GM04504 (cell line): ENCODE measurements around the gene EIF3F.

ENCODE experiments used
- DNase-seq: peaks from one replicate; pipeline ENCODE4 v3.0.0-alpha.2; 2012; ENCODE audit warnings: low read depth

The EIF3F gene

DNA sequence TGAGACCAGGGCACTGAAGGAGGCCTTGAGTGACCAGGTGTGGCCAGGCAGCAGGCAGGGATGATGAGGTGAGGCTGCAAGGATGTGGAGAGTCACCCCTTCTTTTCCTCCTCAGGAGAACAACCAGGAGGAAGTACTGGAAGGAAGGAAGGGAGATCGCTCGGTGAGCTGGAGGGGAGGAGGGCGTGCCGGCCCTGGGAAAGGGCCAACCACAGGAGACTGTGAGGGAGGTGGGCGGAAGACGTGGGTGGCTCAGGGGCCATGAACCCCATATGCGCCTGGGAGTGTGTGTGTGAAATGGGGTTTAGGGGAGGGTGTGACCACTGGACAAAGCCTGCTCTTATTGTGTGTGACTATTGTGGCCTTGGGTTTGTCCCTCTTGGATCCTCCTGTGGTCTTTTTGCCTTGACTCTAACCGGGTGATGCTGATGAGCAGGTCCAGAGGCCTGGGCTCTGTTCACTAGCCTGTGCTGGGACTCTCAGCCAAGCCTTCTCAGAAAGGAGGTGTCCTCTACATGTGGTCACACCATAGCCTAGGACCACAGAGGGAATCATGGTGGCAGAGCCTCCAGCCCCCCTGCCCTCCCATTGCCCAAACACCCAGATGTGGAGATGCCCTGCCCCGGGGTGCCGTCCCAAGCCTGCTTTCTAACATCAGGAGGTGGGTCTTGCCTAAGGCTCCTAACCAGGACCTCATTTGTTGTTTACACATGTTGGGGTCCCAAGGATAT lies 52.6 kb downstream of the EIF3F start:
- no peak for DNase-seq

DNA sequence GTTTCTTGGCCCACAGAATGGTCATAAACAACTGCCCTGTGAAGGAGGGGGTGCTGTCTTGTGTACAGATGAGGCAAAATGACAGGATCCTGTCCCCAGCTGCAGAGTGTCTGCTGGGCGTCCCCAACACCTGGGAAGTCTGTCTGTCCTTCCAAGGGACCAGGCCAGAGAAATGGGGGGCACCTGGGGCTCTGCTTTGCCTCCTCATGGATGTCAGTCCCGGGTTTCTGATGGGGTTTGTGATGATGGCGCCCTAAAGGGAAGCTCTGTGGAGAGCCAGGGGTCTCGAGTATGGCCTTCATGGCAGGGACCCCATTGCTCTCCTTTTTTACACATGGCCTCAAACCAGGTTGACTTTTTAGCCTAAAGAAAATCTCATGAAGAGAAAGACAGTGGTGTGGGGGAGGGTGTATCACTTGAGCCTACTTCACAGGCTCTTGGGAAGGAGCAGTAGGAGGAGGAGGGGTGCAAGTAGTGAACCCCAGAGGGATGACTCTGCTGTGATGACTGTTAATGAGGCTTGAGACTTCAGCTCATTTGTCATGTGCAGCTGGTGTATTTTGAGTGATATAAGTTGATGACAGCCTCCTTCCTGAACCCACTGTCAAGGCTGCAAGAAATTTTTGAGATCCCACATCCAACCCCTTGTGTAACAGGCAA lies 53.3 kb downstream of the EIF3F start:
- DNase-seq, result no peak

DNA sequence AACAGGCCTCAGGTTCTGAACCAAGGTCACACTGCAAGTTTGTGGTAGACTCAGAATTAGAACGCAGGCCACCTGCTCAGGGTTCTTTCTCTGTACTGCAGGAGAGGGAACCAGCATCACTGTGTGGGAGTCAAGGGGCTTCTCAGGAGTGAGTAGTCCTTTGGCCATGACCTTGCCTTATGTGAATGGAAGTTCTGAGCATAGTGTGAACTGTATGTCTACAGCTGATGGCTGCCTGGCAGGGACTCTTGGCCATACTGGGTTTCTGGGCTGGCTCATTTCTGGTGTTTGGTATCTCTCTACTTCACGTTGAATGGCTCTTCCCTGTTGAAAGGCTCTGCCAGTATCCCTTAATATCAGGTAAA lies 53.8 kb downstream of the EIF3F start:
- no peak for DNase-seq

DNA sequence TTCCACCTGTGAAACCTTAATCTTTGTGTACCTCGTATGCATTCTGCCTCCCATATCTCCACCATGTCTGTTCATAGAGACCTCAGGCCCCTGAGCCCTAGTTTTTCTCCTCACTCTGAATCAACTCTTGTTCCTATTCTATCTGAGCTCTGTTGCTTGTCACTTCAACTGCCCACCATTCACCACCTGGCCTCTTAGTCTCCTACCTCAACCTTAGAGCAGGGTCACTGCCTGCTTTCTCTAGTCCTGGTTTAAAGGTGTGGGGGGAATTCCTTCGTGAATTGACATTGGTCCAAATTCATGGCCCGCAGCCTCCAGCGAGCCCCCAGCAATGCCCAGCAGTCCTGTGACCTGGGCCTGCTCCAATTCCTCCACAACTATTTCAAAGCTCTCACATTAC lies 54.4 kb downstream of the EIF3F start:
- DNase-seq, result no peak

DNA sequence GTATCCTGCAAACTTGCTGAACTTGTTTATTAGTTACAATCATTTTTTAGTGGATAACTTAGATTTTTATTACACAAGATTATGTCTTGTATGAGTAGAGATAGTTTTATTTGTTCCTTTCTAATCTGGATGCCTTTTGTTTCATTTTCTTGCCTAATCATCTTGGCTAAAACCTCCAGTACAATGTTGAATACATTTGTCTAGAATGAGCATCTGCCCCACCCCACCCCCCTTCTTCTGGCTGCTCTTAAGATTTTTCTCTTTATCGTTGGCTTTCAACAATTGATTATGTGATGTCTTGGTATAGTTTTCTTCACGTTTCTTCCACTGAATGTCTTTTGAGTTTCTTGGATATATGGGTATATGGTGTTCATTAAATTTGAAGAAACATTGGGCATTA lies 56.6 kb downstream of the EIF3F start:
- DNase-seq, result no peak

DNA sequence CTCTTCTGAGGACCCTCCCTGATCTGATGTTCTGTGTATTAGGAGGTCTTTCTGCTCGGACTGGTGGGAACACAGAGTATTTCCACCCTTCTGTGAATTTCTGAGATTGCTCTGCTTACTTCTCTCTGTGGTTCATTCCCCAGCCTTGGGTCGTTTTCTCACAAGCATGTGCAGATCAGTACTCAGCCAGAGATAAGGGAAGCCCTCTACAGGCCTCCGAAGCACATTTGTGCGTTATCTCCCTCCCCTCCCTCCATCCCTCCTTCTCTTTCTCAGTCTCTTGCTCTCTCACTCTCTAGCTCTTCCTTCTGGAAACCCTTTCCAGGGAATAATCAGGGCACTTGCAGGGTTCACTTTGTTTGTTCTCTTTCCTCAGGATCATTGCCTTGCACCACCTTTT lies 58.7 kb downstream of the EIF3F start:
- DNase-seq, result no peak

DNA sequence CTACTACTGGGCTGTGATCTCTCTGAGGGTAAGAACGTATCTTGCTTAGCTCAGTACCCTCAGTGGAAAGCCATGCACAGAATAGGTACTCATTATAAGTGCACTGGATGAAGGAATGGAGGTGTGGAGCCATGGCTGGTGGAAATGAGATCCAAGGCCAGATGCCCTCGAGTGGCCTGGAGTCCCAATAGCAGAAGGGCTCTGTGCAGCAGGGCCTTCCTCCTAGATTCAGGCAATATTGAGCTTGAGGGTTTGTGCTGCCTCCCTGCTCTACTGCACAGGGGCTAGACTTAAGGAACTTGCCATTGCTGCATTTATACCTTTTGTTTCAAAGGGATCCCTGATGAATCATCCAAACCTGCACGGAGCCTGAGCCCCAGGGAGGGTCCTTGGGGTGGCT lies 60.2 kb downstream of the EIF3F start:
- DNase-seq, result no peak

DNA sequence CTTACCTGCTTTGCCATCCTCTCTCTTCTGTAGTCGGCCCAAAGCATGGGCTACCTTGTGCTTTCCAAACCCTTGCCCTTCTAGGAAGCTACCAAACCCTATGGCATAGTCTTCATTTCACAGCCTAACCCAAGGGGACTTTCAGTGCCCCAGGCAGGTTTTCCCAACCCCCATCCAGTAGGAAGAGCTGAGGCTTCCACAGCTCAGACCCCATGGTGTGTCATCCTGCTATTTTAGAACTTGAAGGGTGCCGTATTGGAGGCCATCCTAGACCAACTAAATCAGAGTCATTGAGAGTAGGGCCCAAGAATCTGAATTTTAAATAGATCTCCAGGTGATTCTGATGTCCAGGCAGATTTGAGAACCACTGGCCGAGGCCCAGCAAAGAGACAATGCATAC lies 61.9 kb downstream of the EIF3F start:
- no peak for DNase-seq
